Measurements from ENCODE around the gene ARAP3.
"Not testable (repeated sequence)": the region's sequence is repeated elsewhere in the genome, so short reads cannot be mapped to it uniquely, and the experiment has no call there.

ARAP3 gene

GRCh38 chr5:141613344-141613743, 68.7 kb downstream of the ARAP3 start:
- no peak for DNase-seq

- no peak for DNase-seq
Observed at GRCh38 chr5:141611289-141611688, 70.7 kb downstream of the ARAP3 start.

- DNase-seq, result not testable (repeated sequence)
Observed at GRCh38 chr5:141609921-141610320, 72.1 kb downstream of the ARAP3 start.

DNA sequence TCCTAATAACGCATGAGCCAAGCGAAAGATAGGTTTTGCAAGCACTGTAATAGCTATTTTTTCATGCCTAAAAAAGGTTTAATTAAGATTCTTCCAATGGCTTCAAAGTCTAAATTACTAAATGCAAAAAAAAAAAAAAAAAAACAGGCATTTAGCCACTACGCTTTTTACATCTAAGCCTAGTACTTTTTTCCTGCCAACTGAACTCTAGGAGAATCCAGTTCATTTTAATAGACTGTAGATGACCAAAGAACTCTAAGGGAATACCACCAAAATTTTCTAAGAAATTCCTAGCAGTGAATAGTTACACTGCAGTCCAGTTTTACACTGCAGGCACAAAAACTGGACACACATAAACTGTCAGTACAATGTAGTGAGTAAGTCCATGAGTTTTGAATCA, 73.0 kb downstream of the ARAP3 start:
- DNase-seq, result no peak

DNA sequence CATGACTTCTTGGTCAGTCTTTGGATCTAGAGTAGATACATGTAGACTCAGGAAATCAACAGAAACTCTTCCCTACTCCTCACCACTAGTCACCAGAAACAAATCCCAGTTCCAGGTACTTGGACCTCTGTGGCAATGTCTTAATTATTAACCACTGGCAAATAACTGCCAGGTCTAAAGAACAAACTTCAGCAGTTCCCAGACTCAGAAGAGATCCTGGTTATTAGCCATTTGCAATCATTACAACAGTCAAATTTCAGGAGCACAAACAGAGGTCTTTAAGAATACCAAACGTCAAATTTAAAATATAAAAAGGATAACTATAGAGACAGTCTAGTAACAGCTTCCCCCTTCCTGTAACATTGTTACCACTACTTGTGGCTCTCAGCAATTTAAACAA, 73.5 kb downstream of the ARAP3 start:
- DNase-seq, result no peak

DNA sequence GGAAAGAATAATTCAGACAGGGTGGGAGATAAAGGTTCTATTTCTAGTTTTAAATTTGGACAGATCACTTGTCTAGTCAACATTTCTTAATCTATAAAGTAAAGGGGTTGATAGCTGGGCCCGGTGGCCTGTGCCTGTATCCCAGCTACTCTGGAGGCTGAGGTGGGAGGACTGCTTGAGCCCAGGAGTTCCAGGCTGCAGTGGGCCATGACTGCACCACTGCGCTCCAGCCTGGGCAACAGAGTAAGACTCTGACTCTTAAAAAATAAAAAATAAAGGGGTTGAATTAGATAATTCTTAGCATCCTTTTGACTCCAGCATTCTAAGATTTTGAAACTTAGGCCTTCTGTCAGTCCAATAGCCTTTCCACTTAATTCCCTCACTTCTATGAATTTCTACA, 74.0 kb downstream of the ARAP3 start:
- no peak for DNase-seq

GRCh38 chr5:141605523-141606277, 76.3 kb downstream of the ARAP3 start:
- DNase-seq, result no peak

DNA sequence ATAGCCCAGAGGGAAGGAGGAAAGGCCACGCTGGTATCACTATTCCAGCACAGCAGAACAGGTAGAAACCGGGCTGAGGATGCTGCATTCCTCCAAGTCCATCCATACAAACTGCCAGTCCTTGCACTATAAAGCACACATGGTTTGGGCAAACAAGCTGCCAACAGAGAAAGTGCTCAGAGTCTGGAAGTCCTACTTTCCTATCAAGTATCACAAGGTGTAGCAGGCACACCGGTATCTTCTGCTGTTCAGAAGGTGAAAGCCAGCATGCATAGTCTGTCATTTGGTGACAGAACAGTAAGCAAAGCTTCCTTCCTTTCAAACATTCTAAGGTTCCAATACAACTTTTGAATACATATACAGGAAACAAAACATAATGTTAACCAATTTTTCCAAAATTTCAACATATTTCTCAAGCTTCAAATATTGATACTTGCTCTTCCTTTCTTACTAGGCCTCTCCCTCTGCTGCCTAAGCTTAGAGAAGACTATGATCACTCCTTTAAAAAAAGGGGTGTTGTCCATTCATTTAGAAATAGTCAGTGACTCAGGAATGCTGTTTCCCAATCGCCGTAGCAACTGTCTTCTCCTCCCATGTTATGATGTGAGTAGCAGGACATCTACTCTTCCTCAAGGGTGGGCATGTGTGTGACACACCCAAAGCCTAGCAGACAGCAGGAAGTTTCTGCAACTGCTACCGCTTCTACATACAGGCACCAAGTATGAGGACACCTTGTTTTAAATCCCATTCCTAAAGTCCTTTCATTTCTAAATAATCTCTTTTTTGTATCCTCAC, 77.9 kb downstream of the ARAP3 start:
- DNase-seq, result no peak

Measured in right kidney (tissue), 1 donor.